ENCODE results near the gene SUPT7L.

SUPT7L gene

DNA sequence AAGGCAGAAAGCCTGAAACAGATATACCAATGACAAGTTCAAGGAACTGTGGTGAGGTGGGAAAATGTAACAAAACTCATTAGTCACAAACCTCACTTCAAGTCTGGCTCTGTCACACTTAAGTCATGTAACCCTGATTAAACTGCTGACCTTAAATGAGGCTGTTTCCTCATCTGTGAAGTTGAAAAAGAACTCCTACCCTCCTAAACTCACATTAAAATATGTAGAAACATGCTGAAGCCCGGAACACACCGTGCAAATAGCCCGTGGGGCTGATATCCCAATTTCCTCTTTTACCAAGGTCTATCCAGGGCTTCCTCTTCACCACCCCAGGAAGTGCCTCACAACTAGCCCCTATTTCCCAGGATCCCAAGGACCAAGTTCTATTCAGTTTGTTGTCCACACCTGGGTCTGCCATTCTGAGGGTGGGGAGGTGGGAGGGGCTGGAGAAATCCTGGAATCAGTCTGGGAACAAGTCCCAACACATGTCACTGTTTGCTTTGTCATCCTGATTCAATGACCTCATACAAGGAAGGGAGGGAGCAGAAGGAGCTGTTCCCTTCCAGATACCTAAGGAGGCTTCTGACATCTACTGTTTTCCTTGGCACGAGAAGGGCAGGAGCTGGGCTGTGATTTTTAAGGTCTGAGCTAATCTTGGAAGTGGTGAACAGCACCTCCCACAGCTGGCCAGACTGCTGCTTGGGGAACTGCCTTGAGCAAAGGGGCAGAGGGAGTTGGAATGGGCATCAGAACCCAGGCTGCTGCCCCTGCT, 42.6 kb upstream of the SUPT7L start:
- intact Hi-C loops (cut with DNase I; ENCODE audit: low total_unique reads): loop anchor here (2.0 to 5.0 kb wide), 2 partner anchors 687 to 926 kb away; partner anchors contain the start of gene FOSL2
- H3K4me1 ChIP-seq: peaks cover 4 to 76% (median 50%) of the 10 kb centered on the region in 4 donors
- DNase-seq: peak; percentile 91 to 97
- no peaks in the 10 kb centered on the region for H3K36me3 ChIP-seq
- no peaks in the 10 kb centered on the region for H3K27me3 ChIP-seq
- no peaks in the 10 kb centered on the region for H3K9me3 ChIP-seq
- TF ChIP-seq, protein P1, sequence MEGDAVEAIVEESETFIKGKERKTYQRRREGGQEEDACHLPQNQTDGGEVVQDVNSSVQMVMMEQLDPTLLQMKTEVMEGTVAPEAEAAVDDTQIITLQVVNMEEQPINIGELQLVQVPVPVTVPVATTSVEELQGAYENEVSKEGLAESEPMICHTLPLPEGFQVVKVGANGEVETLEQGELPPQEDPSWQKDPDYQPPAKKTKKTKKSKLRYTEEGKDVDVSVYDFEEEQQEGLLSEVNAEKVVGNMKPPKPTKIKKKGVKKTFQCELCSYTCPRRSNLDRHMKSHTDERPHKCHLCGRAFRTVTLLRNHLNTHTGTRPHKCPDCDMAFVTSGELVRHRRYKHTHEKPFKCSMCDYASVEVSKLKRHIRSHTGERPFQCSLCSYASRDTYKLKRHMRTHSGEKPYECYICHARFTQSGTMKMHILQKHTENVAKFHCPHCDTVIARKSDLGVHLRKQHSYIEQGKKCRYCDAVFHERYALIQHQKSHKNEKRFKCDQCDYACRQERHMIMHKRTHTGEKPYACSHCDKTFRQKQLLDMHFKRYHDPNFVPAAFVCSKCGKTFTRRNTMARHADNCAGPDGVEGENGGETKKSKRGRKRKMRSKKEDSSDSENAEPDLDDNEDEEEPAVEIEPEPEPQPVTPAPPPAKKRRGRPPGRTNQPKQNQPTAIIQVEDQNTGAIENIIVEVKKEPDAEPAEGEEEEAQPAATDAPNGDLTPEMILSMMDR (IDR thresholded peaks at IDR 0.05): no peak
- peak overlapping the region; percentile 94 to 97 for H3K27ac ChIP-seq
- H3K4me3 ChIP-seq: no peak overlapping the region

DNA sequence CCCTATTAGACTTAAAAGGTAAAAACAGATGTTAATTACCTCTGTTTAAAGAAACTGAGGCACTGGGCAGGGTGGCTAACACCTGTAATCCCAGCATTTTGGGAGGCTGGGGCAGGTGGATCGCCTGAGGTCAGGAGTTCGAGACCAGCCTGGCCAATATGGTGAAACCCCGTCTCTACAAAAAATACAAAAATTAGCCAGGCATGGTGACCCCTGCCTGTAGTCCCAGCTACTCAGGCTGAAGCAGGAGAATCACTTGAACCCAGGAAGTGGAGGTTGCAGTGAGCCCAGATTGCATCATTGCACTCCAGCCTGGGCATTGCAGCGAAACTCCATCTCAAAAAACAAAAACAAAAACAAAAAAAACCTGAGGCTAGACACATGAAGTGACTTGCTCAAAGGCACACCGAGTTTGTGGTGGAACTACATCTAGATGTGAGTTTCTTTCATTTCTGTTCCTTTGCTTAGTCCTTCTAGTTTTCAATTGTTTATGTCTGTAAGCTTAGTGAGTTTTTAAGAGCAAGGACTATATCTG, 41.0 kb upstream of the SUPT7L start:
- no peak overlapping the region for H3K4me3 ChIP-seq
- TF ChIP-seq, protein P1 (IDR thresholded peaks at IDR 0.05): no peak
- no peak for DNase-seq
- no peaks in the 10 kb centered on the region for H3K9me3 ChIP-seq
- peak overlapping the region; percentile 94 to 97 for H3K27ac ChIP-seq
- no peaks in the 10 kb centered on the region for H3K36me3 ChIP-seq
- no peaks in the 10 kb centered on the region for H3K27me3 ChIP-seq
- H3K4me1 ChIP-seq: peaks cover 4 to 59% (median 46%) of the 10 kb centered on the region in 4 donors
- intact Hi-C loops (cut with DNase I; ENCODE audit: low total_unique reads): loop anchor here (2.0 to 5.0 kb wide), 2 partner anchors 688 to 748 kb away; partner anchors contain the start of gene FOSL2

DNA sequence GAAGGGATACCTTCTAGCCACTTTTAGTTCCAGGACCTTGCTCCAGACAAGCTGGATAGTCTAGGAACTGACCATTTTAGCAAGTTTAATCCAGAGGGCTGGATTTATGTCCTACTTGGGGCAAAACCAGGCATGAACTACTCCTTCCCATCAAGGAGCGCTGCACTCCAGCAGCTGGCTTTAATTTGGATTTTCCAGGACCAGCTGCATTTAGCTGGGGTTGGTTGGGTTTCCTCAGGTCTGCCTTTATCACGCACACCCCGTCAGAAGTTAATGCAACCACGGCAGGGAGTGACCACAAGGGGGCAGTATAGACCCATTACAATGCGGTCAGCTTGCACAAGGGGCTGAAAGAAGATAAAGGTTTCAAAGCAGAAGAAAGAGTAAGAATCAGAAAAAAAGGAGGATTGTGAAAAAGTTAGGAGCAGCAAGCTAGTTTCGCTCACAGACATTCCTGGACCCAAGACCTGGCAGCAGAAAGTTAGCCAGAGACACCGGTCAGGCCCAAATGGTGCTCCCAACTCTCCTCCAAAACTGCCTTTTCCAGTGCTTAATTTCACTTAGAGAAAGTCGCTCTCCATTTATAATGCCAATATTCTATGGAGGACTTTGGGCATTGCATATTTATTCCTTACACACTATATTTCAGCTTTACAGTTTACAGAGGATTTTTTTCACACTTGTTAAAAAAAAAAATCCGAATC, 40.4 kb upstream of the SUPT7L start:
- H3K27me3 ChIP-seq: no peaks in the 10 kb centered on the region
- peaks cover 4 to 53% (median 41%) of the 10 kb centered on the region in 4 donors for H3K4me1 ChIP-seq
- H3K27ac ChIP-seq: peak overlapping the region; percentile 94 to 97
- peaks cover 0 to 4% (median 0%) of the 10 kb centered on the region in 3 donors for H3K36me3 ChIP-seq
- TF ChIP-seq, protein P1 (IDR thresholded peaks at IDR 0.05): peak; percentile 88 to 95
- no peaks in the 10 kb centered on the region for H3K9me3 ChIP-seq
- no peak overlapping the region for H3K4me3 ChIP-seq
- DNase-seq: peak; percentile 92 to 93
- intact Hi-C loops (cut with DNase I; ENCODE audit: low total_unique reads): loop anchor here (2.0 to 5.0 kb wide), 2 partner anchors 689 to 749 kb away; partner anchors contain the start of gene FOSL2

DNA sequence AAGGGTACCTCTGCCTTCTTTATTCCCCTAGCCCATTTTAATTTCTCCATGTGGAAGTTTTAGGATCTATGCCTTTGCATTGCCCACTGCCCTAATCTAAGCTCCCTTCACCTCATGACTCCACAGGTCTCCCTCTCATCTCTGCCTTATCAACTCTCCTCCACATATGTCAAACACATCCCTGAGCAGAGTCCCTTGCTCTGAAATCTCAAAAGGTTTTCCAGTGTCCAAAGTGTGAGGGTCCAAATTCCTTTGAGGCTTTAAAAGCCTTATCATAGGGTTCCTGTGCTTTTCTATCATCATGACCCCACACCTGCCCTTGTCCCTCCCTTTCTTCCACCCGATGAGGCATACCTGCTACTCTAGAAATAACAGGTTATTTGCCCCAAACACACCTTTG, 38.9 kb upstream of the SUPT7L start:
- peaks cover 0 to 19% (median 4%) of the 10 kb centered on the region in 3 donors for H3K36me3 ChIP-seq
- H3K27ac ChIP-seq: no peak overlapping the region
- H3K4me1 ChIP-seq: peaks cover 0 to 38% (median 30%) of the 10 kb centered on the region in 4 donors
- H3K4me3 ChIP-seq: no peak overlapping the region
- no peaks in the 10 kb centered on the region for H3K9me3 ChIP-seq
- intact Hi-C loops (cut with DNase I; ENCODE audit: low total_unique reads): loop anchor here (5.0 kb wide), 1 partner anchor 750 kb away; no protein-coding TSS in a partner anchor
- DNase-seq: no peak
- no peaks in the 10 kb centered on the region for H3K27me3 ChIP-seq
- TF ChIP-seq, protein P1 (IDR thresholded peaks at IDR 0.05): no peak

DNA sequence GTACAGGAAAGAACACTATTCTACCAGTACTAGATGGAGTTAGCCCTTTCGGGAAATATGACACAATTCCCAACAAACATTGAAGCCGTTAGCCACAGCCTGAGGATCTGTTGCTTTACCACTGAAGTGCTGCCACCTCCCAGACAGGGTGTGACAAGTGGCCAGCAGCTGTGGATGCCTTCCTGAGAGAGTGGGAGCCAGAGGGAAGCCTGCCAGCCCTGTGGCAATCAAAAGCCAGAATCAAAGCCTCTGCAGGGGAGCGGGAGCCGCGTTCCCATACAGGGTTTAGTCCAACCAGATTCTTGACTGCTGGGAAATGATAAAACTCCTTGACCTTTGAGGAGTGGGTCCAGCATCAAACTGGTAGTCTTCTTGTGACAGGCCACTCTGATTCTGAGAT, 38.3 kb upstream of the SUPT7L start:
- Histone ChIP-seq H3K4me1 (peaks cover 0 to 32% (median 23%) of the 10 kb centered on the region in 4 donors), H3K27me3 (no peaks in the 10 kb centered on the region), H3K27ac (peak overlapping the region in 1 of 2 donors; percentile 30), H3K36me3 (peaks cover 0 to 20% (median 4%) of the 10 kb centered on the region in 3 donors), H3K9me3 (no peaks in the 10 kb centered on the region), H3K4me3 (no peak overlapping the region)
- TF ChIP-seq, protein P1 (IDR thresholded peaks at IDR 0.05): no peak
- DNase-seq: no peak
- intact Hi-C loops (cut with DNase I; ENCODE audit: low total_unique reads): loop anchor here (5.0 kb wide), 1 partner anchor 751 kb away; no protein-coding TSS in a partner anchor
